Hepatocyte (in vitro differentiated cells): ENCODE data around the gene OSBPL6. TPM values are rescaled to one million over a fixed set of nuclear protein-coding genes. Genes with fewer than 3 reads are reported as not detected.
"Not testable (repeated sequence)": the region's sequence is repeated elsewhere in the genome, so short reads cannot be mapped to it uniquely, and the experiment has no call there.

Experiments
- DNase-seq: peaks from one replicate; pipeline ENCODE4 v3.0.0-alpha.2; 2016; ENCODE audit warnings: low spot score
- H2AFZ ChIP-seq: fragments of 200-600 bp; sonication (generic); 2 replicates; pipeline ENCODE4 v1.6.0; 2016; ENCODE audit warnings: antibody characterized with exemption, mild to moderate bottlenecking
- H3K27ac ChIP-seq: fragments of 200-600 bp; sonication (generic); 2 replicates; pipeline ENCODE4 v1.5.1; 2016; ENCODE audit warnings: mild to moderate bottlenecking
- H3K27me3 ChIP-seq: fragments of 200-600 bp; sonication (generic); 2 replicates; pipeline ENCODE4 v1.6.1; 2016
- H3K36me3 ChIP-seq: fragments of 200-600 bp; sonication (generic); replicated peaks from 2 replicates; pipeline ENCODE4 v1.5.1; 2016; ENCODE audit warnings: low read depth; ENCODE audit not compliant: insufficient read depth
- H3K4me1 ChIP-seq: fragments of 200-600 bp; sonication (generic); 2 replicates; pipeline ENCODE4 v1.5.1; 2016; ENCODE audit warnings: mild to moderate bottlenecking, moderate library complexity; ENCODE audit not compliant: insufficient read depth
- H3K4me2 ChIP-seq: fragments of 200-600 bp; sonication (generic); 2 replicates; pipeline ENCODE4 v1.6.0; 2016
- H3K4me3 ChIP-seq: fragments of 200-600 bp; sonication (generic); 2 replicates; pipeline ENCODE4 v1.5.1; 2016; ENCODE audit warnings: mild to moderate bottlenecking
- H3K79me2 ChIP-seq: fragments of 200-600 bp; sonication (generic); 2 replicates; pipeline ENCODE4 v1.6.0; 2017; ENCODE audit warnings: mild to moderate bottlenecking
- H3K9me2 ChIP-seq: fragments of 200-600 bp; sonication (generic); replicated peaks from 2 replicates; pipeline ENCODE4 v1.6.0; 2017; ENCODE audit warnings: mild to moderate bottlenecking; ENCODE audit not compliant: insufficient read depth
- H3K9me3 ChIP-seq: fragments of 200-600 bp; sonication (generic); 2 replicates; pipeline ENCODE4 v1.5.1; 2016; ENCODE audit warnings: low read depth, mild to moderate bottlenecking
- H4K20me1 ChIP-seq: fragments of 200-600 bp; sonication (generic); 2 replicates; pipeline ENCODE4 v1.6.0; 2016; ENCODE audit warnings: mild to moderate bottlenecking; ENCODE audit not compliant: insufficient read depth, poor library complexity, severe bottlenecking
- EZH2 ChIP-seq: fragments of 200-600 bp; sonication (generic); IDR thresholded peaks from 2 replicates; pipeline ENCODE4 v1.6.1; 2016; ENCODE audit warnings: antibody characterized with exemption, mild to moderate bottlenecking, borderline replicate concordance
- EZH2phosphoT487 ChIP-seq: fragments of 200-600 bp; sonication (generic); IDR thresholded peaks from one replicate; pipeline ENCODE4 v1.6.1; 2018; ENCODE audit warnings: antibody characterized with exemption, mild to moderate bottlenecking, low read depth, moderate library complexity; ENCODE audit not compliant: unreplicated experiment, severe bottlenecking
- WGBS: methylation state at CpG from one replicate; pipeline ENCODE4 v1.1.6; 2016; ENCODE audit warnings: low lambda C conversion rate; ENCODE audit errors: missing lambda C conversion rate; 5-methylcytosine and 5-hydroxymethylcytosine counted together
- polyA plus RNA-seq: library from polyadenylated mRNA; unstranded; fragments of >200 nt; fragmentation: Nextera tagmentation; extraction: Ambion mirVana; gene quantifications from 2 replicates; pipeline ENCODE4 v1.2.1, GENCODE V29; 2016
- total RNA-seq: library from RNA; depleted of rRNA; stranded (reverse); fragments of >200 nt; gene quantifications from 2 replicates; pipeline ENCODE4 v1.2.3, GENCODE V29; 2014
- TF ChIP-seq, protein P1 (sequence below): fragments of 200-600 bp; sonication (generic); IDR thresholded peaks from 2 replicates; pipeline ENCODE4 v1.5.1; 2016; ENCODE audit warnings: antibody characterized with exemption, mild to moderate bottlenecking; ENCODE audit not compliant: poor library complexity

Gene OSBPL6
- total and polyA plus RNA-seq, 2 experiments from 2014 or later = 2.5 to 3.0 TPM

DNA sequence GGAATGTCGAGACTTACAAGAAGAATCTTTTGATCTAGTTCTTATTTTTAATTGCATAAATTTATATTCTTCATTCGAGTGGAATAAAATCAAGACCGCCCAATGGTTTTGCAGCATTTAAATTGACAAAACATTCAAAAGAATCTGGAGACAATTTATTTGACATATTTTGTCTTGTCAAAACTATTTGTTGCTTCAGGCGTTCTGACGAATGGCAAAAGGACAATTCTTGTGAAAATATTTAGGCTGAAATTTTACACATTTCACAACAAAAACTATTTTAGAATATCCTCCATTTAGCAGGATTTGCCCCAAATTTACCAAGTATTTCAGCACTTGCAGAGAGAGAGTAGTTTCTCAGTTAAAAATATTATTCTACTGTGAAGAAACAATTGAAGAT lies 214.9 kb downstream of the OSBPL6 start:
- H2AFZ ChIP-seq = no peak overlapping the region
- no peaks in the 10 kb centered on the region for H3K27me3 ChIP-seq

DNA sequence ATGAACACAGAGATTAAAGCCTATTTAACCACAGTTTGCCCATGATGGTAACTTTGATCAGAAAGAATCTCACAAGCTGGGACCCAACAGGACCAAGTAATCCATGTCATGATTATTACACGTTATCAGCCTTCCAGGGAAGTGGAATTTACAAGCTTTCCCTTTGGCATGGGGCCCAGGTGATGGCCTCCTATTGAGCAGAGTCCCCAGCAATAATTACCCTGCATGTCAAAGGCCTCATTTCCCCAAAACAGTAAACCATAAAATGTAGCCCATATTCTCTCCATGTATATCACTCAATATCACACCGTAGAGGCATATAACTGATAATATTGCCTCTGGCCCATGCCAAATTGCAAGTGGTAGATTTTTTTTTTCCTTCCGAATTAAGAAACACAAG lies 217.7 kb downstream of the OSBPL6 start:
- no peaks in the 10 kb centered on the region for H4K20me1 ChIP-seq
- WGBS = 68% methylated on average over 3 of the region's 3 CpGs
- H3K4me1 ChIP-seq = peaks cover 7% of the 10 kb centered on the region
- H3K9me3 ChIP-seq = no peaks in the 10 kb centered on the region
- H3K27me3 ChIP-seq = no peaks in the 10 kb centered on the region
- H2AFZ ChIP-seq = no peak overlapping the region
- DNase-seq = no peak
- TF ChIP-seq EZH2 = no peak
- no peak for TF ChIP-seq EZH2phosphoT487
- TF ChIP-seq, protein P1, sequence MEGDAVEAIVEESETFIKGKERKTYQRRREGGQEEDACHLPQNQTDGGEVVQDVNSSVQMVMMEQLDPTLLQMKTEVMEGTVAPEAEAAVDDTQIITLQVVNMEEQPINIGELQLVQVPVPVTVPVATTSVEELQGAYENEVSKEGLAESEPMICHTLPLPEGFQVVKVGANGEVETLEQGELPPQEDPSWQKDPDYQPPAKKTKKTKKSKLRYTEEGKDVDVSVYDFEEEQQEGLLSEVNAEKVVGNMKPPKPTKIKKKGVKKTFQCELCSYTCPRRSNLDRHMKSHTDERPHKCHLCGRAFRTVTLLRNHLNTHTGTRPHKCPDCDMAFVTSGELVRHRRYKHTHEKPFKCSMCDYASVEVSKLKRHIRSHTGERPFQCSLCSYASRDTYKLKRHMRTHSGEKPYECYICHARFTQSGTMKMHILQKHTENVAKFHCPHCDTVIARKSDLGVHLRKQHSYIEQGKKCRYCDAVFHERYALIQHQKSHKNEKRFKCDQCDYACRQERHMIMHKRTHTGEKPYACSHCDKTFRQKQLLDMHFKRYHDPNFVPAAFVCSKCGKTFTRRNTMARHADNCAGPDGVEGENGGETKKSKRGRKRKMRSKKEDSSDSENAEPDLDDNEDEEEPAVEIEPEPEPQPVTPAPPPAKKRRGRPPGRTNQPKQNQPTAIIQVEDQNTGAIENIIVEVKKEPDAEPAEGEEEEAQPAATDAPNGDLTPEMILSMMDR = no peak
- H3K79me2 ChIP-seq = no peaks in the 10 kb centered on the region
- no peak overlapping the region for H3K4me2 ChIP-seq
- no peak overlapping the region for H3K27ac ChIP-seq
- no peaks in the 10 kb centered on the region for H3K36me3 ChIP-seq
- H3K4me3 ChIP-seq = no peak overlapping the region
- H3K9me2 ChIP-seq = no peaks in the 10 kb centered on the region

More for the DNA sequence above, 214.9 kb downstream of the OSBPL6 start:
- no peaks in the 10 kb centered on the region for H3K36me3 ChIP-seq
- H4K20me1 ChIP-seq = no peaks in the 10 kb centered on the region
- H3K4me2 ChIP-seq = no peak overlapping the region
- WGBS = 85% methylated on average over 5 of the region's 5 CpGs
- H3K27ac ChIP-seq = no peak overlapping the region
- H3K4me3 ChIP-seq = no peak overlapping the region
- peaks cover 3% of the 10 kb centered on the region for H3K4me1 ChIP-seq
- no peaks in the 10 kb centered on the region for H3K79me2 ChIP-seq
- DNase-seq = no peak
- no peaks in the 10 kb centered on the region for H3K9me2 ChIP-seq
- no peak for TF ChIP-seq EZH2phosphoT487
- TF ChIP-seq, protein P1 = no peak
- no peak for TF ChIP-seq EZH2
- no peaks in the 10 kb centered on the region for H3K9me3 ChIP-seq

DNA sequence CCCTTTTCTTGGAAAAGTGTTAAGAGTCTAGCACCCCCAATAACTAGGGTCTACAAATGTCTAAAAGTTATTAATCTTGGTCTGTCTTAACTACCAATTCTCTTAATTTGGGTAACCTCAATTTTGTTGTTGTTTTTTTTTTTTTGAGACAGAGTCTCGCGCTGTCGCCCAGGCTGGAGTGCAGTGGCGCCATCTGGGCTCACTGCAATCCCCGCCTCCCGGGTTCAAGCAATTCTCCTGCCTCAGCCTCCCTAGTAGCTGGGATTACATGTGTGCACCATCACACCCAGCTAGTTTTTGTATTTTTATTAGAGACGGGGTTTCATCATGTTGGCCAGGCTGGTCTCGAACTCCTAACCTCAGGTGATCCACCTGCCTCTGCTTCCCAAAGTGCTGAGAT lies 218.1 kb downstream of the OSBPL6 start:
- H3K9me3 ChIP-seq, H3K27ac ChIP-seq, H3K4me2 ChIP-seq, DNase-seq, H2AFZ ChIP-seq, H3K4me1 ChIP-seq, H4K20me1 ChIP-seq, H3K9me2 ChIP-seq, H3K79me2 ChIP-seq, H3K36me3 ChIP-seq, H3K4me3 ChIP-seq, H3K27me3 ChIP-seq: not testable (repeated sequence)
- 97% methylated on average over 8 of the region's 8 CpGs for WGBS

- no peaks in the 10 kb centered on the region for H3K36me3 ChIP-seq
- WGBS = 2% methylated on average over 45 of the region's 45 CpGs
Observed at GRCh38 chr2:178413472-178414265, 219.4 kb downstream of the OSBPL6 start.

More at GRCh38 chr2:178413472-178414265, 219.4 kb downstream of the OSBPL6 start:
- H4K20me1 ChIP-seq = no peaks in the 10 kb centered on the region
- peak overlapping the region; percentile 81 for H3K4me2 ChIP-seq
- no peaks in the 10 kb centered on the region for H3K79me2 ChIP-seq
- DNase-seq = peak; percentile 74
- no peaks in the 10 kb centered on the region for H3K9me3 ChIP-seq
- TF ChIP-seq, protein P1 = no peak
- TF ChIP-seq EZH2phosphoT487 = no peak
- peak; percentile 34 for TF ChIP-seq EZH2
- H3K27ac ChIP-seq = peak overlapping the region; percentile 93
- no peaks in the 10 kb centered on the region for H3K27me3 ChIP-seq
- peak overlapping the region; percentile 87 for H2AFZ ChIP-seq
- H3K4me1 ChIP-seq = peaks cover 7% of the 10 kb centered on the region
- no peaks in the 10 kb centered on the region for H3K9me2 ChIP-seq
- H3K4me3 ChIP-seq = peak overlapping the region; percentile 43
